NCI-H2081 (cell line): ENCODE measurements around the gene PRCC.
A peak's percentile ranks its signal among the peaks of the same experiment; 100 is the strongest.

Experiments
- DNase-seq, 2 experiments: peaks; one replicate each; lab custom pipeline; 2025; lab: John Stamatoyannopoulos, UW

Gene PRCC

GRCh38 chr1:156796340-156797097, 29.2 kb downstream of the PRCC start:
- DNase-seq, result no peak

GRCh38 chr1:156797212-156797871, 30.0 kb downstream of the PRCC start:
- peak; percentile 58 to 61 for DNase-seq

DNA sequence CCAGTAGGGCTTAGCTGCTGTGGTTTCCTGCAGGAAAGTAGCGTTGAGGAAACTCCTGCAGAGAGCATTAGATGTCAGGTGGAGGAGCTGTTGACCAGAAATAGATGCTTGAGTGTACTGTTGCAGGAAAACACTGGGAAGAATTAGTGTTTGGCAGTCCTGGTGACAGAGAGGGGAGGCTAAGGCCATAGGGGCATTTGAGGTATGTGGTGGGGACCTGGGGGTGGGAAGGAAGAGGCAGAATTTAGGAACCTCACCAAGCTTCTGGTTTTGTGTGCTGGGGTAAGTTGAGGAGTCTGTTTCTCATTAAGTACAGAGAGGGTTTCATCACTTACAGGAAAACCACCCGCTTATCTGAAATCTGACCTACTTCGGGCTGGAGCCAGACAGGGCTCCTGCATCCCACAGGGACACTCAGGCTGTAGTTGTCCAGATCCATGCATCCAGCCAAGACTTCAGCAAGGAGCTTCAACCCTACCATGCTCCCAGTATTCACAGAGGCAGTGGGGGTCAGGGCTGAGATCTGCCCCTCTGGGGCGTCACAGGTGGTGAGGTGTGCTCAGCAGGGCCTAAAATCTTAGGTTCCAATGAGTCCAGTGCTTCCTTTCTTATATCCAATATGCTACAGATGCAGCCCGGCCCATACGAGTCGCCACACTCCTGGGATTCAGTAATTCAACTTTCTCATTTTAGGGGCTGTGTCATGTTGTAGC, 34.2 kb downstream of the PRCC start:
- no peak for DNase-seq

GRCh38 chr1:156802421-156802935, 35.1 kb downstream of the PRCC start:
- DNase-seq, result no peak

DNA sequence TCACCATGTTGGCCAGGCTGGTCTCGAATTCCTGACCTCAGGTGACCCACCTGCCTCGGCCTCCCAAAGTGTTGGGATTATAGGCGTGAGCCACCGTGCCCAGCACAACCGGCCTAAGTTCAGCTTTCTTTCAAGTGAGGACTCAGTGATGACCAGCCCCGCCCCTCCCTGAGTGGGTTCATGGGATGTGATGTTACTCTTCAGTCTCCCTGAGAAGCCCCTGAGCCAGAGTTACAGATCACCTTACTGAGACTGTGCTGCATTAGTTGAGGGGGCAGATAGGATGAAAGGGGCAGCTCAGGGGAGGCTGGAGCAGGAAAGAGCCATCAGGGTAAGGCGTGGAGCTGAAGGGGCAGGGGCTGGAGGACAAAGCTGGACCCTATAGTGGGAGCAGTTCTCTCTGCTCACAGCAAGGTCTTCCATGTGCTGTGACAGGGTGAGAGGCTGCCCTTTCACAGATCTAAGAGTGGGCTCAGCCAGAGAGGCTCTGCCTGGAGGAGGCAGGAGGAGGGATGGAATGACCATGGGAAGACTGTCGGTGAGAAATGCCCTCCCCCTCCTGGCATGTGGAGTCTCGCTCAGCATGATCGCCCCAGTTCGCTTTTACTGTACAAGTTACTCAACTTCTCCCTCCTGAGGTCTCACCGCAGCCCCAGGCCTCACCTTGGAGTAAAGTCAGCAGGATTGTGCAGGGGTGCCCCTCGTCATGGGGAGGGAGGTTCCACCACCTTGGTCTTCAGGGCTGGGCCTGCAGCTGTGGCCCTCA, 35.9 kb downstream of the PRCC start:
- no peak for DNase-seq

- no peak for DNase-seq
These were observed 36.7 kb downstream of the PRCC start for GRCh38 chr1:156804026-156804425.

- peak; percentile 20 to 51 for DNase-seq
These were observed 37.4 kb downstream of the PRCC start for GRCh38 chr1:156804572-156805243.

GRCh38 chr1:156805766-156806511, 38.6 kb downstream of the PRCC start:
- DNase-seq, result no peak

GRCh38 chr1:156806512-156807440, 39.4 kb downstream of the PRCC start:
- no peak for DNase-seq

DNA sequence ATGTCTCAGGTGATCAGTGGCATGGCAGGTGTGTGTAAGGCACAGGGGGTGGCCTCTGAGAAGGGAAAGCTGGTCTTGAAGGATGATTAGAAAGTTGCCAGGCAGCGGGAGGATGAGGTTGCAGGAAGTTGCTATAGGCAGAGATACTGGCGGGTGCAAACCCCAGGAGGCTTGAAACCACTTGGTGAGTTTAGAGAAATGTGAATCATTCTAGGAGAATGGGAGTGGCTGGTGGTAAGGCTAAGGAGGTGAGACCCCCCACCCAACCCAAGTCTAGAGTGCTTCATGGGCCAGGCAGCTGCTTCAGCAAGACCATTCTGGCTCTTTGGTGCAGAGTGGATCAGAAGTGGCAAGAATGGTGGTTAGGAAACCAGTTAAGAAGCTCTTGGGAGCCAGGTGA, 40.3 kb downstream of the PRCC start:
- DNase-seq, result no peak

DNA sequence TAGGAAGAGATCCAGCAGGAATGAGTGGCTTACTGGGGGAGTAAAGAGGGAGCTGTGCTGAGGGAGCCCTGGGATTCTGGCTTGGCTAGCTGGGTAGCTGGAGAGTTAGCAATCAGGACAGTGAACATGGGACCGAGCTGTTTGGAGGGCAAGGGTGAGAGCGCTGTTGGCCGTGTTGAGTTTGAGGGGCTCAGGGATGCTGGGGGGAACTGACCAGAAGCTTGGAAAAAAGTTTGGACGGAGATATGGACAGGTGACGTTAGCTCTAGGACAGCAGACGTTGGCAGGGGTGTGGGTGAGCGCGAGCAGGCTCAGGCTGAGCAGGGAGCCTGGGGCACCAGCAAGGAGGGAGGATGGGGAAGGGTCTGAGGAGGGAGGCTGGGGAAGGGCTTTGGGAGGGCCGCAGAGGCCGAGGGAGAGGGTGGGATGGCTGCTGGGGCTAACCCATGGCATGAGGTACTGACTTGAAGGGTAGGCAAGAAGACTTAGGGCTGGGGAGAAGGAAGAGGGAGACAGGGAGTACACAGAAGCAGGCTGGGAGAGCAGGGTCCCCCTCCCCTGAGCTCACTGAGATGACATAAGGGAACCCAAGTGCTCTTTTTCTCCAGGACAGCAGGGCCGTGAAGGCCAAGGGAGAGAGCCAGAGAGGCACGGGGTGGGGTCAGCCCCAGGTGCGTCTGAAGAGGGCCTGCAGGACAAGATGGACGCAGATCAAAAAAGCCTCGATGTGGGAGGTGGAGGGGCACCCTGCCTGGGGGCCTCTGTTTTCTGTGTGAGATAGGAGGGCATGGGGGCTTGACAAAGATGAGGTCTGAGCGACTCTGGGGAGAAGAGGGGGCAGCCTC, 41.1 kb downstream of the PRCC start:
- no peak for DNase-seq

DNA sequence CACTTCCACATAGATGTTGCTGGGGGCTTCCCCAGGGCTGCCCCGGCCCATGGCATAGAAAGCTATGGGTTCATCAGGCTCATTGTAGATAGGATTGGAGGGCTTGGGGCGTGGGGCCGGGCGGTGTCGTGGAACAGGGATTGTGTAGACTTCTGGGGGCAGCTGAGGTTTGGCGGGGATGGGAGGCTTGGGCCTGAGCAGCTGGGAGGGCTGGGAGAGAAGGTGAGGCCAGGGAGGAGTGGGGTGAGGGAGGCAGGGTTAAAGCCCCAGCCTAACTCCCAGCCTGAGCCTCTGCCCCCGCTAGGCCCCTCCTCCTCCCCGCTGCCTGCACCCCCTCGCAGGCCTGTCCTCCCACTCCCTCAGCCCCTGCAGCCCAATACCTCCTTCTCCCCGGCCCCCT, 41.9 kb downstream of the PRCC start:
- no peak for DNase-seq

GRCh38 chr1:156809711-156810366, 42.5 kb downstream of the PRCC start:
- DNase-seq, result no peak

DNA sequence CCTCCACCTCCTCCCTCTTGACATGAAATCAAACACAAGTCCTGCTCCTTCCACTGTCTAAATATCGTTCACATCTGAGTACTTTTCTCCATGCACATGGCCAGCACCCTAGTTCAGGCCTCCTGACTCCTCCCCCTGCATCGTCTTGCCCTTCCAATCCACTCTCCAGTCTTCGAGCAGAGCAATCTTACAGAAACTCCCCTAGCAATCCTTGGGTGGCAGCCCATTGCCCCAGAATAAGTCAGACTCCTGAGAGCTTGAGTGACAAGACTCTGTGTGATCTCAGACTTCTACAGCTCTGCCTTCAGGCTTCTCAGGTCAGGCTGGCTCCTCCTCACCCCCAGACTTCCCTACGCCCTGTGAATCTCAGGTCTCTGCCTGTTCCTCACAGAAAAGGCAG, 43.8 kb downstream of the PRCC start:
- no peak for DNase-seq

GRCh38 chr1:156812293-156812990, 45.1 kb downstream of the PRCC start:
- no peak for DNase-seq

GRCh38 chr1:156813298-156813697, 46.0 kb downstream of the PRCC start:
- DNase-seq, result no peak

- peak; percentile 59 to 70 for DNase-seq
These were observed 46.6 kb downstream of the PRCC start for GRCh38 chr1:156813750-156814570.
